22Rv1 (cell line): Measurements from ENCODE around the gene GHRL.
A peak's percentile ranks its signal among the peaks of the same experiment; 100 is the strongest.

Source experiments
- H3K27ac ChIP-seq: fragments of 450-650 bp; 2 replicates; pipeline ENCODE4 v1.5.1; 2017
- ZFX ChIP-seq: fragments of 450-650 bp; IDR thresholded peaks from 2 replicates; pipeline ENCODE4 v1.6.1; 2017; ENCODE audit warnings: antibody characterized with exemption, borderline replicate concordance
- TF ChIP-seq, protein P1 (sequence below): fragments of 450-650 bp; IDR thresholded peaks from 2 replicates; pipeline ENCODE4 v1.5.1; 2017; ENCODE audit warnings: mild to moderate bottlenecking

GHRL gene

DNA sequence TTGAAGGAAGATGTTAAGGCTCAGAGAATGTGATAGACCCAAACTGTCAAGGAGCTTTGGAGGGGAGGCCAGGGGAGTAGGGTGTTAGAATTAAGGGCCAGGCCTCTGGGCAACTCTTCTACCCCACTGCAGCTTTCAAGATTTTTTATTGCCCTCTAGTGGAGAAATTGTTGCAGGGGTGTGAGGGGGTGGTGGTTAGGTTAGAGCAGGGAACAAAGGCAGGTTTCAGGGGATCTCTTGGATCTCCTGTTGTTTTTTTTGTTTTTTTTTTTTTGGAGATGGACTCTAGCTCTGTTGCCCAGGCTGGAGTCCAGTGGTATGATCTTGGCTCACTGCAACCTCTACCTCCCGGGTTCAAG lies 29.6 kb upstream of the GHRL start:
- TF ChIP-seq, protein P1, sequence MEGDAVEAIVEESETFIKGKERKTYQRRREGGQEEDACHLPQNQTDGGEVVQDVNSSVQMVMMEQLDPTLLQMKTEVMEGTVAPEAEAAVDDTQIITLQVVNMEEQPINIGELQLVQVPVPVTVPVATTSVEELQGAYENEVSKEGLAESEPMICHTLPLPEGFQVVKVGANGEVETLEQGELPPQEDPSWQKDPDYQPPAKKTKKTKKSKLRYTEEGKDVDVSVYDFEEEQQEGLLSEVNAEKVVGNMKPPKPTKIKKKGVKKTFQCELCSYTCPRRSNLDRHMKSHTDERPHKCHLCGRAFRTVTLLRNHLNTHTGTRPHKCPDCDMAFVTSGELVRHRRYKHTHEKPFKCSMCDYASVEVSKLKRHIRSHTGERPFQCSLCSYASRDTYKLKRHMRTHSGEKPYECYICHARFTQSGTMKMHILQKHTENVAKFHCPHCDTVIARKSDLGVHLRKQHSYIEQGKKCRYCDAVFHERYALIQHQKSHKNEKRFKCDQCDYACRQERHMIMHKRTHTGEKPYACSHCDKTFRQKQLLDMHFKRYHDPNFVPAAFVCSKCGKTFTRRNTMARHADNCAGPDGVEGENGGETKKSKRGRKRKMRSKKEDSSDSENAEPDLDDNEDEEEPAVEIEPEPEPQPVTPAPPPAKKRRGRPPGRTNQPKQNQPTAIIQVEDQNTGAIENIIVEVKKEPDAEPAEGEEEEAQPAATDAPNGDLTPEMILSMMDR, result peak; percentile 48
- no peak for TF ChIP-seq ZFX
- H3K27ac ChIP-seq, result no peak overlapping the region

DNA sequence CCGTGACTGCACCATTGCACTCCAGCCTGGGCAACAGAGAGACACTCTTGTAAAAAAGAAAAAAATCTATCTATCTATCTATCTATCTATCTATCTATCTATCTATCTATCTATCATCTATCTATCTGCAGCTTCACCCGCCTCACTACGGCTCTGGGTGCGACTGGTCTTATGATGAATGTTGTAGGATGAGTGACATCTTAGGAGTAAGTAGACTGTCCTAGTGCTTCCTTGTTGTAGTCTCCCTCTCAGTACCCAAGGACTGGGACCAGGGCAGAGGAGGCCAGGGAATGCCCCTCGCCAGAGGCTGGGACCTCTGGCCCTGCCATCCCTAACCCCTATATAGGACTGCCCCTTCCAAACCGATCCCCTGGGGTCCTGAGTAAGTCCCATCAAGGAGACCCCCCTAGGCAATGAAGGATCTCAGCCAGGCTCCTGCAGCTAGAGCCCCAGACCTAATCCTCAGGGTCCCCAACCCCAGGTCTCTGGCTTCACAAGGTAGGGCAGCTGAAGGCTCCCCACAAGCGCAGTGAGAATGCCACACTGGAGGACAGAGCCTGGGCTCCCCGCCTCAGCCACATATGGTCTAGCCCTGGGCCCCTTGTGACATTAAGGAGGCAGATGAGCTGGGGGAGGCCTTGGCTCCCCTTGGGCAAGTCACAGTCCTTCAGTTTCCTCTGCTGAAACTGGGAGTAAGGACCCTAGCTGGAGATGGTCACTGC lies 29.0 kb upstream of the GHRL start:
- H3K27ac ChIP-seq, result no peak overlapping the region
- TF ChIP-seq, protein P1, result no peak
- TF ChIP-seq ZFX, result no peak

DNA sequence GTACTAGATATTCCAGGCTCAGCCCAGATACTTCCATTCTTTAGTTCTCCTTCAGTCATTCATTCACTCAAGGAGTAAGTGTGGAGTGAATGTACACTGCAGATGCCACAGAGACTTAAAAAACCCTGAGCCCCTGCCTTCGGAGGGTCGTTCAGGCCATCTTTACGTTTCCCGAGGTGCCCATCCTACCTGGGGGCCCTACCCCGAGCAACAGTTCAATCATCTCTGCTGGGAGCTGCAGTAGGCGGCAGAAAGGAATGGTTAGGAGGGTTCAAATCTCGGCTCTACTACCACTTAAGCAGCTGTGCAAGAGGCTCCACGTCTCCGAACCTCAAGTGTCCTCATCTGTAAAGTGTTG lies 27.6 kb upstream of the GHRL start:
- TF ChIP-seq ZFX, result no peak
- TF ChIP-seq, protein P1, result no peak
- H3K27ac ChIP-seq, result peak overlapping the region; percentile 61

DNA sequence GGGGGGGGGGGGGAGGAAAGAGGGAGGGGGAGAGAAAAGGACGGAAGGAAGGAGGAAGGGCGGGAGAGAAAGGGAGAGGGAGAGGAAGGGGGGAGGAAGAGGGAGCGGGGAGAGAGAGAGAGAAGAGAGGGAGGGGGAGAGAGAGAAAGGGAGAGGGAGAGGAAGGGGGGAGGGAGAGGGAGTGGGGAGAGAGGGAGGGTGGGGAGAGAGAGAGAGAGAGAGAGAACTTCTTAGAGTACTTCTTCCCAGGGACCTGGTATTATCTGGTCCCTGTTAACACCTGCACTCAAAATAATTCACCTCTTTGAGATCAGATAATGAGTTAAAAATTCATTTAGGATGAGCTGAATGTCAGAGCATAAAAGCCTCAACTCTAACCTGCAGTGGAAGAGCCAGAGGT lies 27.1 kb upstream of the GHRL start:
- H3K27ac ChIP-seq, result no peak overlapping the region
- TF ChIP-seq ZFX, result no peak
- TF ChIP-seq, protein P1, result no peak

DNA sequence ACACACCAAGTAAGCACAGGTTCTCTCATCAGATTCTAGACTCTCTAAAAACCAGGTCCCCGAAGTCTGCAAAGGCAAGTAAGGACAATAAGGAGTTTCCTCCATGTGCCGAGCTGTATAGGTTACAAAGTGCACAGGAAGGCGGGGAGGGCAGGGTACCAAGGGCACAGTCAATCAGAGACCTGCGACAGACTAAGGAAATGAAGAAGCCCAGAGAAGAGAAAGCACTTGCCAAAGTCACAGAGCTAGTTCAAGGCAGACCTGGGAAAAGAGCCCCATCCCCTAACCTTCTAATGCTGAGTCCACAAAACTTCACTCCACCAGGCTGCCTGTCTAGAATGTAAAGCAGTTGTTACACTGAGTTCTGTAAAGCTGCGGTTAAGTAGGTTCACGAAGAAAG lies 26.5 kb upstream of the GHRL start:
- no peak overlapping the region for H3K27ac ChIP-seq
- TF ChIP-seq ZFX, result no peak
- TF ChIP-seq, protein P1, result no peak

DNA sequence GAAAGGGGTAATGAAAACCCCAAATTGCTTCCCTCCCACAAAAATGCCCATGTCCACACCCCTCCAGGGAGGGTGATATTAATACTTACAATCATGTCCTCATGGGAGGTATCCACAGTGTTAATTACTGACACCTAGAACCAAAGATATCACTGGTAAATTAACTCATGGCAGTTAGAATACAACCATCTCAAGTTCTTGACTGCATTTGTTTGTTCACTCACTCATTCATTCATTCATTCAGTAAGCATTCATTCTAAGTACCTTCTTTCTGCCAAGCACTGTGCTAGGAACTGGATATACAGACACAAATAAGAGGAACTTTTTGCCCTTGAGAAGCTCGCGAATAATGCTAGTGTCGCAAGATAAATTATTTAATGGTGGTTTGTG lies 25.2 kb upstream of the GHRL start:
- TF ChIP-seq, protein P1, result no peak
- TF ChIP-seq ZFX, result no peak

DNA sequence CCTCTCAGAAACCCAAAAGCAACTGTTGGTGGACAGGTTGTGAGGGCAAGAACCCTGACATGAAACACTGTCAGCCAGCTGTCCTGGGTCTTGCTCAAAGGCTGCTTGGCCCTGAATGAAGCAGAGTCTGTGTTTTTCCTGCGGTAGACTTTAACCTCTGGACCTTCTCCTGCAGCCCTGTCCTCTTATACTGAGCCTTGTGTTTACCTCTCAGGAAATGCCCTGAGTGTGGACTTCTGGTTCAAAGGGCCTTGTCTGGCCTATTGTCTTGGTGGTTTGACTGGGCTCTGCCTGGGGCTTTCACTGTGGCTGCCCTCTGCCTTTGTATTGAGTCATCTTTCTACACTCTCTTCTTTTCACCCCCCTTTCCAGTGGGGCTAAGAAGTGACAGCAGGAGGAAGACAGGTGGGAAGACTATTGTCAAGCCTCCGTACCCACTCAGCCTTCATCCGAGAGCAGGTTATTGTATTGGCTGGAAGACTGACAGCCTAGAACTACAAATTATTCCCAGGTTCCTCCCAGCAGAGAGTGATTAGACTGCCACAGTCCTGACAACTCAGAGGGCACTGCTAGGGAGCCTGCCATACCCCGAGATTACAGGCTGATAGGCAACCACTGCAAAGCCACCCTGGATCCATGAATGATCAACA lies 24.7 kb upstream of the GHRL start:
- TF ChIP-seq ZFX, result no peak
- TF ChIP-seq, protein P1, result no peak
- H3K27ac ChIP-seq, result no peak overlapping the region

More for the DNA sequence above, 25.2 kb upstream of the GHRL start:
- H3K27ac ChIP-seq, result no peak overlapping the region
